Measurements from ENCODE around the gene DTYMK.

DNA sequence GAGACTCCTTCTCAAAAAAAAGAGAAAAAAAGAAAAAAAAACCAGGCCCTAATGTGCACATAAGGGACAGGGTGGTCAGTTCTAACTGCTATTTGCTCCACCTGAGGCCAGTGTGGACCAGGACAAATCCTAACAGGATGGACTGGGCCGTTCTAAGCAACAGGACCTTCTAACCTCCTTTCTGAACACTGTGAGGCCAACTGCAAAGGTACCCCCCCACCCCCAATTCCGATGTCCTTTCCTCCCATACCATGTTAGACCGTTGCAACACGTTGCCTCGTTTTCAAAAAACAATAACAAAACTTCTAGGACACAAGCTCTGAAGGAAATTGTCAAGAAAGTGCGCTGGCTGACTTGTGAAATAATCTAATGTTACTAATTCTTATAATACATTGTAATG lies 50.9 kb downstream of the DTYMK start:
- TF ChIP-seq, protein P1, sequence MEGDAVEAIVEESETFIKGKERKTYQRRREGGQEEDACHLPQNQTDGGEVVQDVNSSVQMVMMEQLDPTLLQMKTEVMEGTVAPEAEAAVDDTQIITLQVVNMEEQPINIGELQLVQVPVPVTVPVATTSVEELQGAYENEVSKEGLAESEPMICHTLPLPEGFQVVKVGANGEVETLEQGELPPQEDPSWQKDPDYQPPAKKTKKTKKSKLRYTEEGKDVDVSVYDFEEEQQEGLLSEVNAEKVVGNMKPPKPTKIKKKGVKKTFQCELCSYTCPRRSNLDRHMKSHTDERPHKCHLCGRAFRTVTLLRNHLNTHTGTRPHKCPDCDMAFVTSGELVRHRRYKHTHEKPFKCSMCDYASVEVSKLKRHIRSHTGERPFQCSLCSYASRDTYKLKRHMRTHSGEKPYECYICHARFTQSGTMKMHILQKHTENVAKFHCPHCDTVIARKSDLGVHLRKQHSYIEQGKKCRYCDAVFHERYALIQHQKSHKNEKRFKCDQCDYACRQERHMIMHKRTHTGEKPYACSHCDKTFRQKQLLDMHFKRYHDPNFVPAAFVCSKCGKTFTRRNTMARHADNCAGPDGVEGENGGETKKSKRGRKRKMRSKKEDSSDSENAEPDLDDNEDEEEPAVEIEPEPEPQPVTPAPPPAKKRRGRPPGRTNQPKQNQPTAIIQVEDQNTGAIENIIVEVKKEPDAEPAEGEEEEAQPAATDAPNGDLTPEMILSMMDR (IDR thresholded peaks at IDR 0.05) = no peak
- no peak for TF ChIP-seq POLR2AphosphoS5 (IDR thresholded peaks at IDR 0.05)
- TF ChIP-seq POLR2A (IDR thresholded peaks at IDR 0.05) = no peak

Measured in upper lobe of left lung (tissue), 4 donors.